Duodenal mucosa (tissue), 2 donors: Measurements from ENCODE around the gene PRTN3.
"Not testable (repeated sequence)": the region's sequence is repeated elsewhere in the genome, so short reads cannot be mapped to it uniquely, and the experiment has no call there.

Source experiments
- H3K27ac ChIP-seq: one replicate; pipeline ENCODE4 v1.7.0; 2013; ENCODE audit warnings: low read depth, low read length
- H3K27me3 ChIP-seq, 2 donors: one replicate each; pipeline ENCODE4 v1.7.0; 2013; ENCODE audit warnings: low read length in 2 of 2, control low read depth in 1 of 2; ENCODE audit not compliant: insufficient read depth in 2 of 2, control insufficient read depth in 1 of 2
- H3K36me3 ChIP-seq, 2 donors: one replicate each; pipeline ENCODE4 v1.7.0; 2013; ENCODE audit warnings: low read length in 2 of 2, control low read depth in 1 of 2; ENCODE audit not compliant: insufficient read depth in 2 of 2, control insufficient read depth in 1 of 2
- H3K4me1 ChIP-seq, 2 donors: one replicate each; pipeline ENCODE4 v1.7.0; 2013; ENCODE audit warnings: low read length in 2 of 2, control low read depth in 1 of 2; ENCODE audit not compliant: insufficient read depth in 2 of 2, control insufficient read depth in 1 of 2
- H3K4me3 ChIP-seq, 2 donors: one replicate each; pipeline ENCODE4 v1.7.0; 2013; ENCODE audit warnings: low read length in 2 of 2, low read depth in 1 of 2
- H3K9ac ChIP-seq, 2 donors: one replicate each; pipeline ENCODE4 v1.7.0; 2013; ENCODE audit warnings: low read length in 2 of 2, low read depth in 1 of 2
- H3K9me3 ChIP-seq, 2 donors: one replicate each; pipeline ENCODE4 v1.7.0; 2013; ENCODE audit warnings: low read length in 2 of 2, control low read depth in 1 of 2; ENCODE audit not compliant: control insufficient read depth in 1 of 2

Gene PRTN3

DNA sequence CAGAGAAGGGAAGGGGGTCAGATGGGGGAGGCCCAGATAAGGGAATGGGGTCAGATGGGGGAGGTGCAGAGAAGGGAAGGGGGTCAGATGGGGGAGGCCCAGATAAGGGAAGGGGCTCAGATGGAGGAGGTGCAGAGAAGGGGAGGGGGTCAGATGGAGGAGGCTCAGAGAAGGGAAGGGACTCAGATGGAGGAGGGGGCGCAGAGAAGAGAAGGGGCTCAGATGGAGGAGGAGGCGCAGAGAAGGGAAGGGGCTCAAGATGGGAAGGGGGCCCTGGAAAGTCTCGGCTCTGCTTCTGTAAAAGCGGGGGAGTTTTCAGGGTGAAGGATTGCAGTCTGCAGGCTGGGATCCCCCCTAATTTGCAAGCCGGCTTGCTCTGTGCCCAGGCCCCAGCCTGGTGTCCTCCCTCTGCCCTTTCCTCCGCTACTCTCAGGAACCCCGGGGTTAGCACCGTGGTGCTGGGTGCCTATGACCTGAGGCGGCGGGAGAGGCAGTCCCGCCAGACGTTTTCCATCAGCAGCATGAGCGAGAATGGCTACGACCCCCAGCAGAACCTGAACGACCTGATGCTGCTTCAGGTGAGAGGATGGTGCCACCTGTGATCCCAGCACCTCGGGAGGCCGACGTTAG, 11.6 kb upstream of the PRTN3 start:
- H3K9ac ChIP-seq, result no peak overlapping the region
- H3K27ac ChIP-seq, result no peak overlapping the region
- H3K4me1 ChIP-seq, result no peaks in the 10 kb centered on the region
- peaks cover 0 to 24% of the 10 kb centered on the region in 2 donors for H3K27me3 ChIP-seq
- no peak overlapping the region for H3K4me3 ChIP-seq
- H3K9me3 ChIP-seq, result no peaks in the 10 kb centered on the region
- H3K36me3 ChIP-seq, result no peaks in the 10 kb centered on the region

DNA sequence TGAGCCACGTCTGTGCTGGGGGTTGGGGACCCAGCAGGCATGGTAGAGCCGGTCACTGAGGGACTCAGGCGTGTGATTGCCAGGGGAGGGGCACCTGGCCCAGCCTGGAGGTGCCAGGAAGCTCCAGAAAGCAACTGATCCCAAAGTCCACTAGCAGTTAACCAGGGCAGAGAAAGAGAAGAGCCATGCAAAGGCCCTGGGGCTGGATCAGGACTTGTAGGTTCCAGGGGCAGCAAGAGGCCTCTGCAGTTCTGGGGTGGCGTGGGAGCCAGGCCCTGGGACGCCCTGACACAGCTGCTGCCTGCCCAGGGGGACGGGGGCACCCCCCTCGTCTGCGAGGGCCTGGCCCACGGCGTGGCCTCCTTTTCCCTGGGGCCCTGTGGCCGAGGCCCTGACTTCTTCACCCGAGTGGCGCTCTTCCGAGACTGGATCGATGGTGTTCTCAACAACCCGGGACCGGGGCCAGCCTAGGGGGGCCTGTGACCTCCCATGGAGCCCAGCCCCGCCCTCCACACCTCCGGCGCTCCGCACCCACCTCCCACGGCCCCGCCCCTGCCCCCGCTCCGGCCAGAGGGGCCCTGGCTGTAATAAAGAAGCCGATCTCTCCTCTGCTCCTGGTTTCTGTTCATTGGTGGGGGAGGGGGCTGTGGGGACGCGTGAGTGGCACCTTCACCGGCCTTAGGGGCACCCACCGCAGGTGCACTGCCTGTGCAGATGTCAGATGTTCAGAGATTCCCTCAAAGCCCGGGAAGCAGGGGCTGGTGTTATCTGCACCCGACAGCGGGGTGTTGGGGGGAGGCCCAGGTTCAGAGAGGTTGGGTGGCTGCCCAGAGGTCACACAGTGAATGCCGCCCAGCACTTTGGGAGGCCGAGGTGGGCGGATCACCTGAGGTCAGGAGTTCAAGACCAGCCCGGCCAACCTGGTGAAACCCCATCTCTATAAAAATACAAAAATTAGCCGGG, 9.1 kb upstream of the PRTN3 start:
- H3K9ac ChIP-seq, result no peak overlapping the region
- H3K36me3 ChIP-seq, result no peaks in the 10 kb centered on the region
- no peak overlapping the region for H3K27ac ChIP-seq
- H3K27me3 ChIP-seq, result peaks cover 3 to 26% of the 10 kb centered on the region in 2 donors
- H3K4me3 ChIP-seq, result no peak overlapping the region
- no peaks in the 10 kb centered on the region for H3K4me1 ChIP-seq
- no peaks in the 10 kb centered on the region for H3K9me3 ChIP-seq

DNA sequence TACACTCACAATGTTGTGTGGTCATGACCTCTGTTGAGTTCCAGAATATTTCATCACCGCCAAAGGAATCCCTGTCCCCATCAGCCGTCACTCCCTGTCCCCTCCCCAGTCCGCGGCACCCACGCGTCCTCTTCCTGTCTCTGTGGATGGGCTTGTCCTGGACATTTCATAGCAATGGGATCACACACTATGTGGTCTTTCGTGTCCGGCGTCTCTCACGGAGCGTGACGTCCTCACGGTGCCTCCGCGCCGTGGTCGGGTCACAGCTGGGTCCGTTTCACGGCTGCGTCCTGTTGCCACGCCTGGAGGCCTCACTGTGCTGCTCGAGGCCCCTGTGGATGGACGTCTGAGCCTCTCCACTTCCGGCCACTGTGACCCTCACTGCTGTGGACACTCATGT, 6.6 kb upstream of the PRTN3 start:
- H3K27ac ChIP-seq, result no peak overlapping the region
- no peak overlapping the region for H3K4me3 ChIP-seq
- H3K36me3 ChIP-seq, result no peaks in the 10 kb centered on the region
- H3K9me3 ChIP-seq, result no peaks in the 10 kb centered on the region
- peaks cover 3 to 19% of the 10 kb centered on the region in 2 donors for H3K27me3 ChIP-seq
- H3K9ac ChIP-seq, result no peak overlapping the region
- H3K4me1 ChIP-seq, result no peaks in the 10 kb centered on the region

DNA sequence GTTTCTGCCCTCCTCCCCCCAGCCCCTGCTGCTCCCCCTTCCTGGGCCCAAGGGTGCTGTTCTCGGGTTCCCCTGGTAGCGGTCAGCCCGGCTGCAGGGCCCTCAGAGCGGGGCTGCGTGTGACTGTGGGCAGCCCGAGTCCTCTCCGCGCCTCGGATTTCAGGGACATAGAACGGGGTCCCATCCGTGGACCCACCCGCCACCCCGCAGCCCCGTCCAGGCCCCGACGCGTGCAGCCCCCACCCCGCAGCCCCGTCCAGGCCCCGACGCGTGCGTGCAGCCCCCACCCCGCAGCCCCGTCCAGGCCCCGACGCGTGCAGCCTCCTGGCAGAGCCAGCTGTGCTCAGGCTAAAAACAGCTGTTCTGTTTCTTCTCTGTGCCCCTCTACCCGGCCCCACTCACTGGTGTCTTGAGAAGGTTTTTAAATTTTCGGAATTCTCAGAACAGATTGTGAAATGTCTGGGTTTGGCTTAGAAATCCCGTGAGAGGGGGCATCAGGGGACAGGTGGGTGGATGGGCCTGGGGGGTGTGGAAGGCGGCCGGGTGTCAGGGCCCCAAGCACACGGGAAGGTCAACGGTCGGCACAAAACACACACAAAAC, 5.5 kb upstream of the PRTN3 start:
- H3K36me3 ChIP-seq, result no peaks in the 10 kb centered on the region
- no peaks in the 10 kb centered on the region for H3K9me3 ChIP-seq
- no peak overlapping the region for H3K4me3 ChIP-seq
- H3K27ac ChIP-seq, result no peak overlapping the region
- H3K4me1 ChIP-seq, result no peaks in the 10 kb centered on the region
- no peak overlapping the region for H3K9ac ChIP-seq
- peaks cover 3 to 17% of the 10 kb centered on the region in 2 donors for H3K27me3 ChIP-seq

DNA sequence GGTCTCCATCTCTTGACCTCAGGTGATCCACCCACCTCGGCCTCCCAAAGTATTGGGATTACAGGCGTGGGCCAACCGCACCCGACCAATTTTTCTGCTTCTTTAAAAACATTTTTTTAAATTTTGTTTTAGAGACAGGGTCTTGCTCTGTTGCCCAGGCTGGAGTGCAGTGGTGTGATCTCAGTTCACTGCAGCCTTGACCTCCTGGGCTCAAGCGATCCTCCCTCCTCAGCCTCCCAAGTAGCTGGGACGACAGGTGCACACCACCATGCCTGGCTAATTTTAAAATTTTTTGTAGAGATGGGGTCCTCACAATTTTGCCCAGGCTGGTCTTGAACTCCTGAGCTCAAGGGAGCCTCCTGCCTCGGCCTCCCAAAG, 2.0 kb downstream of the PRTN3 start:
- not testable (repeated sequence) for H3K4me1 ChIP-seq, H3K9ac ChIP-seq, H3K27ac ChIP-seq, H3K36me3 ChIP-seq, H3K4me3 ChIP-seq, H3K9me3 ChIP-seq
- peaks cover 7 to 32% of the 10 kb centered on the region in 2 donors for H3K27me3 ChIP-seq

DNA sequence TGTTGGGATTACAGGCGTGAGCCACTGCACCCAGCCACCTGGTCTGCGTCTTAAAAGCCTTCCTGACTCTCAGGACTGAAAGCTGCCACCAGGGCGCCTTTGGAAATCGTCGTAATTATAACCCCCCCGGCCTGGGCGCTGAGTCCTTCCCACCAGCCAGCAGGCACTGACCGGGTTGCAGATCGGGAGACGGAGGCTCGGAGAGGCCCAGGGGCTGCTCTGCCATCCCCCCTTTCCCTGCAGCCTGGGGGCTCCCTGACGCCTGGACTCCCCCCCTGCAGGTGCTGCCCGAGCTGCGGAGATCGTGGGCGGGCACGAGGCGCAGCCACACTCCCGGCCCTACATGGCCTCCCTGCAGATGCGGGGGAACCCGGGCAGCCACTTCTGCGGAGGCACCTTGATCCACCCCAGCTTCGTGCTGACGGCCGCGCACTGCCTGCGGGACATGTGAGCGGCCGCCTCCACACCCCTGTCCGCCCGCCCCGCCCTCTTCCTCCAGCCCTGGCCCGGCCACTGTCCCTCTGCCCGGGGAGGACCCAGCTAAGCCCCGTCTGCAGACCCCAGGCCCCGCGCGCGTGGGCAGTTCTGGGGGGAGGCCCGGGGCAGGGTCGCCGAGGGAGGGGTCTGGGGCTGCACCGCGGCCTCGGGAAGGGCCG, 2.5 kb downstream of the PRTN3 start:
- no peak overlapping the region for H3K27ac ChIP-seq
- H3K9ac ChIP-seq, result no peak overlapping the region
- H3K36me3 ChIP-seq, result no peaks in the 10 kb centered on the region
- no peaks in the 10 kb centered on the region for H3K4me1 ChIP-seq
- no peak overlapping the region for H3K4me3 ChIP-seq
- no peaks in the 10 kb centered on the region for H3K9me3 ChIP-seq
- peaks cover 12 to 33% of the 10 kb centered on the region in 2 donors for H3K27me3 ChIP-seq

DNA sequence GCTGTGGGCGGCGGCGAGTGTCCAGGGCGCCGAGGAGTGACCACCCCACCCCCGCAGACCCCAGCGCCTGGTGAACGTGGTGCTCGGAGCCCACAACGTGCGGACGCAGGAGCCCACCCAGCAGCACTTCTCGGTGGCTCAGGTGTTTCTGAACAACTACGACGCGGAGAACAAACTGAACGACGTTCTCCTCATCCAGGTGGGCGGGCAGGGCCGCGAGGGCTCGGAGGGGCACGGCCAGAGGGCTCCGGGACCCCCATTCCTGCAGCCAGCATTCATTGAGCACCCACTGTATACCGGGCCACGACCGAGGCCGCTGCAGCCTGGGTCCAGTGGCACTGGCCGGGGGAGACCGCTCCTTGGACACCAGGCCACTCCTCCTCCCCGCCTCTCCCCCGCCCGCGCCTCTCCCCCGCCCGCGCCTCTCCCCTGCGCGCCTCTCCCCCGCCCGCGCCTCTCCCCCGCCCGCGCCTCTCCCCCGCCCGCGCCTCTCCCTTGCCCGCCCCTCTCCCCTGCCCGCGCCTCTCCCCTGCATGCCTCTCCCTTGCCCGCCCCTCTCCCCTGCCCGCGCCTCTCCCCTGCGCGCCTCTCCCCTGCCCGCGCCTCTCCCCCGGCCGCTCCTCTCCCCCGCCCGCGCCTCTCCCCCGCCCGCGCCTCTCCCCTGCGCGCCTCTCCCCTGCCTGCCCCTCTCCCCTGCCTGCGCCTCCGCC, 3.2 kb downstream of the PRTN3 start:
- Histone ChIP-seq H3K4me3 (no peak overlapping the region), H3K4me1 (no peaks in the 10 kb centered on the region), H3K9me3 (no peaks in the 10 kb centered on the region), H3K27ac (no peak overlapping the region), H3K36me3 (no peaks in the 10 kb centered on the region), H3K27me3 (peaks cover 16 to 33% of the 10 kb centered on the region in 2 donors), H3K9ac (no peak overlapping the region)

DNA sequence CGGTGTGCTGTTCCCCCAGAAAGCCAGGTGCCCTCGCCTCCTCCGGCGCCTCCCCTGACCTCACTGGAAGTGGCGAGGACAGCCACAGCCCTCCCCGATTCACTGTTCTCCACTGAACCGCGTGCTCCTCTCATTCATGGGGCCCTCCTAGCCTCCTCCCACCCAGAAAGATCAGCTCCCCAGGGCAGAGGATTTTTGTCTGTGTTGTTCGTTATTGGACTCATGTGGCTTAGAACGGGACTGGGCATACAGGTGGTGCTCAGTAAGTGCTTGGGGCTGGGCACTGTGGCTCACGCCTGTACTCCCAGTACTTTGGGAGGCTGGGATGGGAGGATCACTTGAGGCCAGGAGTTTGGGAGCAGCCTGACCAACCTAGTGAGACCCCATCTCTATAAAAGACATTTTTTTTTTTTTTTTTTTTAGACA, 3.8 kb downstream of the PRTN3 start:
- Histone ChIP-seq H3K36me3 (no peaks in the 10 kb centered on the region), H3K9ac (no peak overlapping the region), H3K9me3 (no peaks in the 10 kb centered on the region), H3K27ac (no peak overlapping the region), H3K4me1 (no peaks in the 10 kb centered on the region), H3K4me3 (no peak overlapping the region), H3K27me3 (peaks cover 16 to 33% of the 10 kb centered on the region in 2 donors)

DNA sequence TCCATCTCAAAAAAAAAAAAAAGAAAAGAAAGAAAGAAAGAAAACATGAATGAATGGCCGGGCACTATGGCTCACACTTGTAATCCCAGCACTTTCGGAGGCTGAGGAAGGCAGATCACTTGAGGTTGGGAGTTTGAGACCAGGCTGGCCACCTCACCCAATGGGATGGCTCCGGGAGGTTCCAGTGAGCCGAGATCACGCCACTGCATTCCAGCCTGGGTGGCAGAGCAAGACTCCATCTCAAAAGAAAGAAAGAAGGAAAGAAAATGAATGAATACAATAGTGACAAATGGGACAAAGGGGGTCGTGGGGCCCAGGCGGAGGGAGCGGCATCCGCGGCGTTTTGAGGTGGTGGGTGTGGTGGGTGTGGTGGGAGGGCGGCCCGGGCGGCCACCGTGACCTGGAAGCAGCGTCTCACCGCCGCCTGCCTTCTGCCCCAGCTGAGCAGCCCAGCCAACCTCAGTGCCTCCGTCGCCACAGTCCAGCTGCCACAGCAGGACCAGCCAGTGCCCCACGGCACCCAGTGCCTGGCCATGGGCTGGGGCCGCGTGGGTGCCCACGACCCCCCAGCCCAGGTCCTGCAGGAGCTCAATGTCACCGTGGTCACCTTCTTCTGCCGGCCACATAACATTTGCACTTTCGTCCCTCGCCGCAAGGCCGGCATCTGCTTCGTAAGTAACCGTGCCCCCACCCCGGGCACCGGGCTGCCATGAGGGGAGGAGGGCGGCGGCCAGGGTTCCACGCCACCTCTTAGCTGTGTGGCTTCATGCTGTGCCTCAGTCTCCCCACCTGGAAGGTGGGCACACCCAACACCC, 5.1 kb downstream of the PRTN3 start:
- H3K9me3 ChIP-seq, result no peaks in the 10 kb centered on the region
- no peaks in the 10 kb centered on the region for H3K36me3 ChIP-seq
- H3K4me3 ChIP-seq, result no peak overlapping the region
- H3K9ac ChIP-seq, result no peak overlapping the region
- no peaks in the 10 kb centered on the region for H3K4me1 ChIP-seq
- H3K27me3 ChIP-seq, result peaks cover 16 to 36% of the 10 kb centered on the region in 2 donors
- H3K27ac ChIP-seq, result no peak overlapping the region
